Heart right ventricle (tissue), 16 donors: Measurements from ENCODE around the gene MSANTD1. TPM values are rescaled to one million over a fixed set of nuclear protein-coding genes. Genes with fewer than 3 reads are reported as not detected.

Experiments used
- ATAC-seq, 8 donors: fragments of 200-7000 bp; cut with Tn5 transposase; one replicate each; pipeline ENCODE4 v1.9.1; 2020; ENCODE audit warnings: mild to moderate bottlenecking in 8 of 8, moderate library complexity in 8 of 8, moderate number of reproducible peaks in 1 of 8
- DNase-seq, 2 donors: peaks; one replicate each; pipeline ENCODE4 v3.0.0-alpha.2; 2020
- H3K27ac ChIP-seq, 10 donors: fragments of 200-600 bp; sonication (generic) in 2 of 10; one replicate each; pipeline versions ENCODE4 v1.5.0 to v1.8.0; 2020 to 2022; ENCODE audit warnings: mild to moderate bottlenecking in 3 of 10
- H3K27me3 ChIP-seq, 7 donors: fragments of 200-600 bp; one replicate each; pipeline ENCODE4 v1.8.0; 2021 to 2022; ENCODE audit warnings: mild to moderate bottlenecking in 2 of 7
- H3K36me3 ChIP-seq, 9 donors: fragments of 200-600 bp; sonication (generic) in 1 of 9; one replicate each; pipeline versions ENCODE4 v1.5.0 to v1.8.0; 2020 to 2022; ENCODE audit warnings: mild to moderate bottlenecking in 2 of 9
- H3K4me1 ChIP-seq, 9 donors: fragments of 200-600 bp; sonication (generic) in 1 of 9; one replicate each; pipeline versions ENCODE4 v1.5.0 to v1.8.0; 2020 to 2022; ENCODE audit warnings: mild to moderate bottlenecking in 4 of 9
- H3K4me3 ChIP-seq, 10 donors: fragments of 200-600 bp; sonication (generic) in 2 of 10; one replicate each; pipeline versions ENCODE4 v1.5.0 to v1.8.0; 2020 to 2022; ENCODE audit warnings: mild to moderate bottlenecking in 7 of 10, moderate library complexity in 2 of 10
- H3K9me3 ChIP-seq, 11 donors: fragments of 200-600 bp in 10 of 11; sonication (generic) in 2 of 11; one replicate each; pipeline versions ENCODE4 v1.5.0 to v1.8.0; 2013 to 2022; ENCODE audit warnings: mild to moderate bottlenecking in 2 of 11, control low read depth in 1 of 11, moderate library complexity in 1 of 11
- CTCF ChIP-seq, 9 donors: fragments of 200-600 bp; sonication (generic) in 2 of 9; IDR thresholded peaks; one replicate each; pipeline versions ENCODE4 v1.5.0 to v1.8.0; 2021 to 2022; ENCODE audit warnings: antibody characterized with exemption in 9 of 9, mild to moderate bottlenecking in 5 of 9, moderate library complexity in 1 of 9
- WGBS, 2 donors: extraction: QIAGEN DNeasy Blood & Tissue Kit; methylation state at CpG; one replicate each; pipeline ENCODE4 v1.1.7; 2013; ENCODE audit warnings: inconsistent platforms in 1 of 2; 5-methylcytosine and 5-hydroxymethylcytosine counted together
- intact Hi-C, 10 donors: fragments of 100-400 bp; cut with DNase I; formaldehyde crosslinking; loops; one replicate each; pipeline versions ENCODE4 v1.11.1 to v1.14.2; 2022
- polyA plus RNA-seq, 2 donors: library from polyadenylated mRNA; stranded (reverse); fragments of 200-250 nt; gene quantifications; one replicate each; pipeline ENCODE4 v1.2.3, GENCODE V29; 2013
- total RNA-seq, 10 donors: library from RNA; stranded (reverse); fragmentation: NEBNext Ultra II Directional in 3 of 10; extraction: Animal tissue kit (Norgen Biotek cat#: 25700) in 3 of 10; gene quantifications; one replicate each; pipeline versions ENCODE4 v1.2.1 to v1.2.4, GENCODE V29; 2021 to 2023
- donor health status: Arrhythmogenic right ventricular cardiomyopathy.
- donor health status: ischemic (EF 13 %, LVEDD 7.1; RV severe dilation, severe dysfunction).
- donor health status: healthy with polysubstance abuse.
- donor health status: DM: no; HTN: yes; CAD: no.
- donor health status: DM: no; HTN: no; CAD: no.
- donor health status: ischemic (EF 25% LVEDD 6.9; RV normal size, moderate dysfunction).
- donor health status: ischemic (EF 25% LVEDD 5.7; RV mildly dilated, moderate dysfunction).
- donor health status: healthy.
- donor health status: DM: yes; HTN: yes; CAD: no.
- donor health status: Ischemic cardiomyopathy.
- donor health status: ischemic (EF 35%, LVEDD 5.7; RV mildly dilated, moderate dysfunction).
- donor health status: nonischemic (EF 11% LVEDD 7.7; RV severe dilation, severe dysfunction).
- donor health status: DM: yes; HTN: yes; CAD: no.
- donor health status: PGD.
- donor health status: ischemic (EF 29% LVEDD 5.4; RV normal size, mild dysfunction).
- donor health status: nonischemic (EF 23%, LVEDD 6.1; RV moderate dilation, normal function).

MSANTD1 gene
- total and polyA plus RNA-seq, 12 donors = 0.25 to 1.2 (median 0.41) TPM

- Histone ChIP-seq H3K36me3 (peaks cover 0 to 92% (median 48%) of the 10 kb centered on the region in 9 donors), H3K4me3 (no peak overlapping the region), H3K9me3 (no peaks in the 10 kb centered on the region), H3K4me1 (peaks cover 0 to 34% (median 12%) of the 10 kb centered on the region in 9 donors), H3K27ac (peak overlapping the region in 1 of 10 donors; percentile 36), H3K27me3 (no peaks in the 10 kb centered on the region)
- no peak for ATAC-seq
- intact Hi-C loops = loop anchor here in 1 of 10 donors (5.0 kb wide), 1 partner anchor 68 kb away; the partner anchor contains the start of gene RGS12
- 94 to 95% methylated on average over 13 of the region's 13 CpGs for WGBS, 2 donors
- DNase-seq = no peak
- no peak for TF ChIP-seq CTCF (IDR thresholded peaks at IDR 0.05)
Measured at GRCh38 chr4:3223956-3224748, 24.8 kb upstream of the MSANTD1 start.

GRCh38 chr4:3225071-3225850 lies 23.7 kb upstream of the MSANTD1 start:
- peak in 1 of 8 donors; percentile 15 for ATAC-seq
- no peaks in the 10 kb centered on the region for H3K27me3 ChIP-seq
- H3K4me1 ChIP-seq = peaks cover 0 to 34% (median 10%) of the 10 kb centered on the region in 9 donors
- no peak for DNase-seq
- no peak for TF ChIP-seq CTCF (IDR thresholded peaks at IDR 0.05)
- intact Hi-C loops = no loop called here
- no peak overlapping the region for H3K4me3 ChIP-seq
- no peaks in the 10 kb centered on the region for H3K9me3 ChIP-seq
- H3K36me3 ChIP-seq = peaks cover 0 to 93% (median 52%) of the 10 kb centered on the region in 9 donors
- H3K27ac ChIP-seq = peak overlapping the region in 1 of 10 donors; percentile 79
- 83 to 85% methylated on average over 22 of the region's 22 CpGs for whole genome bisulfite sequencing, 2 donors

- peaks cover 0 to 93% (median 55%) of the 10 kb centered on the region in 9 donors for H3K36me3 ChIP-seq
- H3K27ac ChIP-seq = peak overlapping the region in 4 of 10 donors; percentile 65 to 82 (median 79)
- DNase-seq = no peak
- H3K27me3 ChIP-seq = no peaks in the 10 kb centered on the region
- intact Hi-C loops = no loop called here
- peaks cover 0 to 34% (median 9%) of the 10 kb centered on the region in 9 donors for H3K4me1 ChIP-seq
- no peak for TF ChIP-seq CTCF (IDR thresholded peaks at IDR 0.05)
- H3K9me3 ChIP-seq = no peaks in the 10 kb centered on the region
- 77 to 89% methylated on average over 9 of the region's 9 CpGs for WGBS, 2 donors
- peak in 3 of 8 donors; percentile 13 to 27 (median 21) for ATAC-seq
- H3K4me3 ChIP-seq = no peak overlapping the region
Measured at GRCh38 chr4:3225936-3226335, 23.0 kb upstream of the MSANTD1 start.

GRCh38 chr4:3226467-3226866 lies 22.5 kb upstream of the MSANTD1 start:
- Histone ChIP-seq H3K27ac (peak overlapping the region; percentile 32 to 83 (median 74)), H3K4me1 (peaks cover 0 to 34% (median 6%) of the 10 kb centered on the region in 9 donors), H3K27me3 (no peaks in the 10 kb centered on the region), H3K36me3 (peaks cover 0 to 93% (median 55%) of the 10 kb centered on the region in 9 donors), H3K4me3 (no peak overlapping the region), H3K9me3 (no peaks in the 10 kb centered on the region)
- 79 to 82% methylated on average over 9 of the region's 9 CpGs for WGBS, 2 donors
- no peak for TF ChIP-seq CTCF (IDR thresholded peaks at IDR 0.05)
- DNase-seq = no peak
- intact Hi-C loops = no loop called here
- peak in 7 of 8 donors; percentile 39 to 81 (median 62) for ATAC-seq
